Spleen (tissue), 7 donors: ENCODE measurements around the gene SLC8A1.

Experiments
- POLR2A ChIP-seq, 3 donors: fragments of 450-650 bp; IDR thresholded peaks; one replicate each; pipeline ENCODE4 v1.5.1; 2017; ENCODE audit warnings: antibody characterized with exemption in 3 of 3, mild to moderate bottlenecking in 1 of 3
- POLR2AphosphoS5 ChIP-seq, 3 donors: sonication (generic); formaldehyde crosslinking; IDR thresholded peaks; one replicate each; pipeline ENCODE4 v1.5.1; 2017; ENCODE audit warnings: antibody characterized with exemption in 3 of 3
- TF ChIP-seq, protein P1 (sequence below), 11 experiments: fragments of 200-600 bp in 7 of 11; fragments of 450-650 bp in 4 of 11; sonication (generic) in 4 of 11; IDR thresholded peaks in 8 of 11; conservative IDR thresholded peaks in 3 of 11; 1 replicate in 7 of 11; 2 replicates in 4 of 11; pipeline versions ENCODE4 v1.4.0 to v1.8.0; 2016 to 2021; ENCODE audit warnings: antibody characterized with exemption in 11 of 11, inconsistent platforms in 4 of 11, mild to moderate bottlenecking in 1 of 11
- donor health status: DM: no; HTN: no; CAD: no; lungs with moderate emphysema.
- donor health status: DM: no; HTN: no; CAD: no.
- donor health status: DM: no; HTN: no; CAD: no.

DNA sequence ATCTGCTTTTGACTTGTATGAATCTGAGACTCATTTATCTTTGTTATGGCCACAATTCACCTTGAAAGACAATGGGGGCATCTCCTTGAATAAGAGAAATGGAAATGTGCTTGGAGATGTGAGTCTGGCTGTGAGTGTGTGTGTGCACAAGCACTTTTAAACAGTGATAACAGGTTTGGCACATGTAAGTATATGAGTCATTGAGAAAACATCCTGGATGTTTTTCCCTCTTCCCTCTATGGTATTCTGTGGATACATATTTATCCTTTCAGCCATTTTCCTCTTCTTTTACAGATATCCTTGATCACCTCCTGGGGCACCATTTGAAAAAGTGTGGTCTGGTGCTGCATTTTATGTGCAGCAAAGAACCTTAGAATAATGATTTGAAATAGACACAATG, 355.5 kb downstream of the SLC8A1 start:
- TF ChIP-seq POLR2A (IDR thresholded peaks at IDR 0.05) (no peak), POLR2AphosphoS5 (IDR thresholded peaks at IDR 0.05) (no peak)
- TF ChIP-seq, protein P1, sequence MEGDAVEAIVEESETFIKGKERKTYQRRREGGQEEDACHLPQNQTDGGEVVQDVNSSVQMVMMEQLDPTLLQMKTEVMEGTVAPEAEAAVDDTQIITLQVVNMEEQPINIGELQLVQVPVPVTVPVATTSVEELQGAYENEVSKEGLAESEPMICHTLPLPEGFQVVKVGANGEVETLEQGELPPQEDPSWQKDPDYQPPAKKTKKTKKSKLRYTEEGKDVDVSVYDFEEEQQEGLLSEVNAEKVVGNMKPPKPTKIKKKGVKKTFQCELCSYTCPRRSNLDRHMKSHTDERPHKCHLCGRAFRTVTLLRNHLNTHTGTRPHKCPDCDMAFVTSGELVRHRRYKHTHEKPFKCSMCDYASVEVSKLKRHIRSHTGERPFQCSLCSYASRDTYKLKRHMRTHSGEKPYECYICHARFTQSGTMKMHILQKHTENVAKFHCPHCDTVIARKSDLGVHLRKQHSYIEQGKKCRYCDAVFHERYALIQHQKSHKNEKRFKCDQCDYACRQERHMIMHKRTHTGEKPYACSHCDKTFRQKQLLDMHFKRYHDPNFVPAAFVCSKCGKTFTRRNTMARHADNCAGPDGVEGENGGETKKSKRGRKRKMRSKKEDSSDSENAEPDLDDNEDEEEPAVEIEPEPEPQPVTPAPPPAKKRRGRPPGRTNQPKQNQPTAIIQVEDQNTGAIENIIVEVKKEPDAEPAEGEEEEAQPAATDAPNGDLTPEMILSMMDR (IDR thresholded peaks at IDR 0.05 in 8 of 11, conservative IDR thresholded peaks at IDR 0.05 in 3 of 11), result no peak
